Chondrocyte (in vitro differentiated cells): ENCODE data around the gene PAQR6. TPM values are rescaled to one million over a fixed set of nuclear protein-coding genes. Genes with fewer than 3 reads are reported as not detected.
A peak's percentile ranks its signal among the peaks of the same experiment; 100 is the strongest.

Experiments
- DNase-seq: peaks from one replicate; pipeline ENCODE4 v3.0.0; 2021; ENCODE audit warnings: mixed read lengths, low spot score
- H3K27ac Mint-ChIP-seq: one replicate; pipeline ENCODE4 v1.8.0; 2021; ENCODE audit warnings: mild to moderate bottlenecking, moderate library complexity, mixed read lengths; ENCODE audit not compliant: unreplicated experiment
- H3K27me3 Mint-ChIP-seq: 2 replicates; pipeline ENCODE4 v1.8.0; 2021; ENCODE audit warnings: low read depth, mixed read lengths
- H3K36me3 Mint-ChIP-seq: 2 replicates; pipeline ENCODE4 v1.8.0; 2021; ENCODE audit warnings: low read depth, mixed read lengths
- H3K4me1 Mint-ChIP-seq: 2 replicates; pipeline ENCODE4 v1.8.0; 2021; ENCODE audit warnings: low read depth, mild to moderate bottlenecking, mixed read lengths
- H3K4me3 Mint-ChIP-seq: one replicate; pipeline ENCODE4 v1.8.0; 2021; ENCODE audit warnings: mild to moderate bottlenecking, moderate library complexity, mixed read lengths; ENCODE audit not compliant: unreplicated experiment
- H3K9me3 Mint-ChIP-seq: 2 replicates; pipeline ENCODE4 v1.8.0; 2021; ENCODE audit warnings: low read depth, mixed read lengths
- total RNA-seq: library from RNA; stranded (reverse); gene quantifications from 3 replicates; pipeline ENCODE4 v1.2.1, GENCODE V29; 2021
- TF ChIP-seq, protein P1 (sequence below): fragments of 200-600 bp; sonication (generic); IDR thresholded peaks from 2 replicates; pipeline ENCODE4 v1.5.0; 2021; ENCODE audit warnings: antibody characterized with exemption, mild to moderate bottlenecking, moderate library complexity

Gene PAQR6
- total RNA-seq, 1 donor from 2014 or later = 4.9 TPM

DNA sequence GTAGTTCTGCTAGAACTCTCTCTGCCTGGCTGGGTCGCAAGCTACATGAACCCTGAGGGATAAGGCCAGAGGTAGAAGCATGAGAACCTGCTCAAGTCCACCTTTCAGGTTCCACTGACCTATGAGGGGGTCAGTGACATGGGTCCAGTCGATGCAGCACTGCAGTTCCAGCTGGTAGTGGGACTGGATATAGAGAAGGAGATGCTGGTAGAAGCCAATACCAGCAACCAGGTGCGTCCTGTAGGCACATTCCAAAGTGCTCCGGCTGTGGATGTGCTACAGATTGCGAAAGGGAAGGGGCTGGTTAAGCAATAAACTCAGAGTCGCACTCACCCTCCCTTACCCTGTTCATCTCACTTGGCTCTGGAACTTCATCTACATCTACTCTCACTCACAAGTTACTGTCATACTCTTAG, 29.1 kb upstream of the PAQR6 start:
- Mint-ChIP-seq H3K27ac (no peak overlapping the region), H3K9me3 (no peaks in the 10 kb centered on the region), H3K36me3 (peaks cover 47% of the 10 kb centered on the region), H3K4me3 (no peak overlapping the region), H3K27me3 (no peaks in the 10 kb centered on the region), H3K4me1 (peaks cover 20% of the 10 kb centered on the region)
- DNase-seq = peak; percentile 25
- TF ChIP-seq, protein P1, sequence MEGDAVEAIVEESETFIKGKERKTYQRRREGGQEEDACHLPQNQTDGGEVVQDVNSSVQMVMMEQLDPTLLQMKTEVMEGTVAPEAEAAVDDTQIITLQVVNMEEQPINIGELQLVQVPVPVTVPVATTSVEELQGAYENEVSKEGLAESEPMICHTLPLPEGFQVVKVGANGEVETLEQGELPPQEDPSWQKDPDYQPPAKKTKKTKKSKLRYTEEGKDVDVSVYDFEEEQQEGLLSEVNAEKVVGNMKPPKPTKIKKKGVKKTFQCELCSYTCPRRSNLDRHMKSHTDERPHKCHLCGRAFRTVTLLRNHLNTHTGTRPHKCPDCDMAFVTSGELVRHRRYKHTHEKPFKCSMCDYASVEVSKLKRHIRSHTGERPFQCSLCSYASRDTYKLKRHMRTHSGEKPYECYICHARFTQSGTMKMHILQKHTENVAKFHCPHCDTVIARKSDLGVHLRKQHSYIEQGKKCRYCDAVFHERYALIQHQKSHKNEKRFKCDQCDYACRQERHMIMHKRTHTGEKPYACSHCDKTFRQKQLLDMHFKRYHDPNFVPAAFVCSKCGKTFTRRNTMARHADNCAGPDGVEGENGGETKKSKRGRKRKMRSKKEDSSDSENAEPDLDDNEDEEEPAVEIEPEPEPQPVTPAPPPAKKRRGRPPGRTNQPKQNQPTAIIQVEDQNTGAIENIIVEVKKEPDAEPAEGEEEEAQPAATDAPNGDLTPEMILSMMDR = no peak

DNA sequence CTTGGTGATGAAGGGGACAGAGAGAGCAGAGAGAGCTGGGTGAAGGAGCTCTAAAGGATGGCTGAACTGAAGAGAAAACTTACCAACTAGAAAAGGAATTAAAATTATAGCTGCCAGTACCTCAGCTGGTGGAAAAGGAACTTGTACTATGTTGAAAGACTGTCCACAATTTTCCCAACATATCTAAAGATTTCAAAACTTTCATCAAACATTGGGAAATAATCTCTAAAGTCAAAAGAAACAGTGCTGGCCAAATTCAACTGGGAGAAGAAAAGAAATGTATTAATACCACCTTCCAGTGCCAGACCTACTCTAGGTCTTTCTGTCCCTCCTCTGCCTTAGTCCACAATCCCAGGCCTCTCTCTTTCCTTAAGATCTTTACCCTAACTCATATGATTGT, 28.7 kb upstream of the PAQR6 start:
- no peaks in the 10 kb centered on the region for H3K9me3 Mint-ChIP-seq
- H3K27ac Mint-ChIP-seq = no peak overlapping the region
- H3K4me1 Mint-ChIP-seq = peaks cover 15% of the 10 kb centered on the region
- H3K4me3 Mint-ChIP-seq = no peak overlapping the region
- no peaks in the 10 kb centered on the region for H3K27me3 Mint-ChIP-seq
- H3K36me3 Mint-ChIP-seq = peaks cover 50% of the 10 kb centered on the region
- no peak for DNase-seq
- TF ChIP-seq, protein P1 = no peak

DNA sequence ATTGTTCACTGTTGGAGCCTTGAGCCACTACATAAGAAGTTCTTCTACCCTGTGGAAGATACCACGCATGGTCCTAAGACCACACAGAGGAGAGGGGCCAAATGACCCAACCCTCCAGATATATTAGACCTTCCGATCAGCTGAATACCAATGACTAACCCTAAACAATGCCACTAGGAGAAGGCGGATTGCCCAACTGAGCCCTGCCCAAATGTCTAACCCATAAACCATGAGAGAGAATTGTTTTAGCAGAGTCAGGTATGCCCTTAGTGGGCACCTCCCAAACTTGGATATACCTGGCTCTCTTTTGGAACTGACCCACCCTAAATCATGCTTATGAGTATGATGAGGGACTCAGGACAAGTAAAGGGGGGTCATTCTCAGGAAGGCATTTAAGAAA, 22.5 kb upstream of the PAQR6 start:
- Mint-ChIP-seq H3K9me3 (no peaks in the 10 kb centered on the region), H3K4me1 (no peaks in the 10 kb centered on the region), H3K36me3 (peaks cover 65% of the 10 kb centered on the region), H3K4me3 (no peak overlapping the region), H3K27ac (no peak overlapping the region), H3K27me3 (no peaks in the 10 kb centered on the region)
- no peak for DNase-seq
- TF ChIP-seq, protein P1 = no peak

DNA sequence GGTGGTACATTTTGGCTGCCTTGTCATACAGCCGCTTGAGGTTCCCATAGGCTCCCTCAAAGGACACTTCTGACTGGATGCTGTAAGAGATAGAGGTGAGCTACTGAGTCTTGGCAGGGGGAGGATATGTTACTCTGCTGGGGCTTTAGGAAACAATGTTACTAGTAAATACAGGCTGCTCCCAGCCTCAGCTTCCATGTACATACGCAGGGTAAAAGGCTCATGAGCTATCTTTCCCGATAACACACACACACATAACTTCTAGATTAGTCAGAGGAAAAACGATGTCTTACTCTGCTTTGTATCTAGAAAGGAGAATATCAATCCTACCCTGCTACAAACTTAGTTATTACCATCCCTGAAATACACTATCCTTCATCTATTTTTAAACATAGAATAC, 20.5 kb upstream of the PAQR6 start:
- H3K4me3 Mint-ChIP-seq = no peak overlapping the region
- H3K9me3 Mint-ChIP-seq = no peaks in the 10 kb centered on the region
- no peaks in the 10 kb centered on the region for H3K27me3 Mint-ChIP-seq
- peaks cover 58% of the 10 kb centered on the region for H3K36me3 Mint-ChIP-seq
- no peak for DNase-seq
- peaks cover 5% of the 10 kb centered on the region for H3K4me1 Mint-ChIP-seq
- TF ChIP-seq, protein P1 = no peak
- H3K27ac Mint-ChIP-seq = peak overlapping the region; percentile 1

DNA sequence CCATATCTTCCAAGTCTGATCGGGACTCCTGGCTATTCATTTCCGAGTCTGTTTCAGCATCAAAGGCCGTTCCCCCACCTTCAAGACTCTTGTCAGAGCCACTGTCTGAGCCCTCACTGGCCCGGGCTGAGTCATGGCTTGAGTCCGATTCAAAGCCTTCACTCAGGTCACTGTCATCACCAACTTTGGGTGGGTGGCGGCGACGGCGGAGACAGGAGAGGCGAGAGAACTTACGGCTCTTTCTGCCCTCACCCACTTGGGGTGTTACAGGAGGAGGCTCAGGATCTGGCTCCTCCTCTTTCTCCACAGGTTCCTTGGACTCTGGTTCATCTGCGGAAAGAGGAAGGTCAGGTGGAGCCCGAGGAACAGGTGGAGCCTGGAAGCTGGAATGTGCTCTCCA, 18.2 kb upstream of the PAQR6 start:
- H3K36me3 Mint-ChIP-seq = peaks cover 59% of the 10 kb centered on the region
- TF ChIP-seq, protein P1 = no peak
- no peak for DNase-seq
- H3K27me3 Mint-ChIP-seq = no peaks in the 10 kb centered on the region
- H3K9me3 Mint-ChIP-seq = no peaks in the 10 kb centered on the region
- peaks cover 14% of the 10 kb centered on the region for H3K4me1 Mint-ChIP-seq
- no peak overlapping the region for H3K27ac Mint-ChIP-seq
- no peak overlapping the region for H3K4me3 Mint-ChIP-seq
